ENCODE measurements around the gene LRRFIP1.

Gene LRRFIP1

DNA sequence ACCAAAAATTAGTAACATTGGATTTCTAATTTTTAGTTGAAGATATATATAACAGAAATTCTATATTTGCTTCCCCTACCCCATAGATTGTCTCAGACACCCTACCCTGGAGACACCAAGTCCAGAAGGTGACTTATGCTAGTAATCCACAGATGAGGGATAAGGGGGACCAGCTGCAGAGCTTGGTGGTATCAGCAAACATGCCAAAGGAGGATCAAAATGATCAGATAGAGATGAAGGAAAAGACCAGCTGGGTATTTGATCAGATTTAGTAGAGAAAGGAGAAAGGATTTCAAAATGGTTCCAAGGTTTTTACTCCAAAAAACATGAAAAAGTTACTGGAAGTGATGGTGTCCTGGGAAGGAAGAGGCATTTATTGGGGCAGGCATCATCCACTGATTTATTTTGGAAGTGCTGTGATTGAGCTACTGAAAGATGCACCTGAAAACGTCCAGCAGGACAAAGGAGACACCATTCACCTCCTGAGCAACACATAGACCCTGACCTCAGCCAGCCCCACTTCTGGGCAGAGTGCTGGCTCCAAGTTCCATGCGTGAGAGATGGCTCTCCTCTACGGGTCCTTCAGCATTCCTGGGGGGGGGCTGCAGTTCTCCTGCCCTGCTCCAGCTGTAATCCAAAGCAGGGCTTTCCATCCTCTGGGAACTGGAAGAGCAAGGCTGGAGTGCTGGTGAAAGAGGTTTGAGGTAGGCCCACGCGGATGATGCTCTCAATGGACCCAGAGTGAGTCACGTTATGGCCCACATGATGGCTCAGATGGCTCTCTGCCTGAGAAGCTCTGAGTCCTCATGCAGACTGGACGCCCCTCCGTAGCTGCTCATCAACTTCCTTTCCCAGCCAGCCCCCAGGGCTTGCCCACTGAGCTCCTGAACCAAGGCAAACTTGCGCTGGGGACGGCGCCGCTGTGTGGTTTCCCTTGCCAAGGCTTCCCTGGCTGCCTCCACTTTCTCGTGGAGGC lies 3.7 kb upstream of the LRRFIP1 start:
- DNase-seq: peak; percentile 40

DNA sequence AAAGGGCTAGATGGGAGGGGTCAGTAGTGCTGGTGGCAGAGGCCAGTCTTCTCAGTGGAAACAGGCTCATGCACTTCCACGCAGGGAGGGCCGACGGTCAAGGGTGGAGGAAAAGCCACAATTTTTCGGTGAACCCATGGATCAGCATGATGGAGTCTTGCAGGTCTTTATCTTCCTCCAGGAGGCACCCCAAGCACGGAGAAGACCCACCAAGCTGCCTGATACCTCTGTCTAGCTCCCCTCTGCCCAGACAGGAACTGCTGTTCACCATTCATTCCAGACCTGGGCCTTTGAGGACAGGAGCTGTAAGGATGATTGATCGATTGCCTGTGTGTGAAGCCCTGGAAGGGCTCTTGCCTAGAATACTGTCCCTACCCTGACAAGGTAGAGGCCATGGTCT lies 2.8 kb upstream of the LRRFIP1 start:
- no peak for DNase-seq

DNA sequence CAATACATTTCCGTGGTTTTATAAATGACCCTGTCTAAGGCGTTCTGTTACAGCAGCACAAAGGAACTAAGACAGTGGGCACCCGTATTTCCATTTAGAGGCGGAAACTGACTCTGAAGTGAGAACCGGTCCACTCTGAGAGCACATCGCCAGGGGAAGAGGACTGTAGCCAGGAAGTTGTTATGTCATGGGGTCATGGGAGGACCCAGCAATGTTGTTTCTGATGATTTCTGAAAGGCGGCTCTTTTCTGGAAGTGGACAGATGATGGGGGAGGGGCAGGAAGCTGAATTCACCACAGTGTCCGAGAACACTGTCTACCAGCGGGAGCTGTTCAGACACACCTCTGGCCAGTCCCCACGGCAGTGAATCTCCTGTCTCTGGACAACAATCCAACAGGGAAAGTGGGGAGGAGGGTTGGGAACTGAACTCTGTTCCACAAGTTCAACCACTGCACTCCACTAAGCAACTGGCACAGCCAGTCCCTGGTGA lies 2.1 kb upstream of the LRRFIP1 start:
- DNase-seq: no peak

DNA sequence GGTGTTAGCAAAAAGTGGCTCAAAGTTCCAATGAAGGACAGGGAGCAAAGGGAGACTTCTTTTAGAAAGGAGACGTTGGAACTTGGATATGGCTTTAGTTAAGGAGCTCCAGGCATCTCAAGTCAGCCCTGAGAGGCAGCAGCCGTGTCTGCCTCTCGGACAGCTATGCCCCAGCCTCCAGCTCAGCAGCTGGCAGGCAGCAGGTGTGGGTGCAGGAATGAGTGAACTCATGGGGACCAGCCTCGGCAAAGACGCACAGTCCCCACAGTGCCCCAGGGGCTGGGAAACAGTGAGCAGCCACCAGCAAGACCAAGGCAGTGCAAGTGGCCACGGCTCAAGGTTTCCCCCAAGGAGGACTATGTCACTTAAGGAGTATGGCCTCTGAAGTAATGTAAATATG lies 1.6 kb upstream of the LRRFIP1 start:
- no peak for DNase-seq

DNA sequence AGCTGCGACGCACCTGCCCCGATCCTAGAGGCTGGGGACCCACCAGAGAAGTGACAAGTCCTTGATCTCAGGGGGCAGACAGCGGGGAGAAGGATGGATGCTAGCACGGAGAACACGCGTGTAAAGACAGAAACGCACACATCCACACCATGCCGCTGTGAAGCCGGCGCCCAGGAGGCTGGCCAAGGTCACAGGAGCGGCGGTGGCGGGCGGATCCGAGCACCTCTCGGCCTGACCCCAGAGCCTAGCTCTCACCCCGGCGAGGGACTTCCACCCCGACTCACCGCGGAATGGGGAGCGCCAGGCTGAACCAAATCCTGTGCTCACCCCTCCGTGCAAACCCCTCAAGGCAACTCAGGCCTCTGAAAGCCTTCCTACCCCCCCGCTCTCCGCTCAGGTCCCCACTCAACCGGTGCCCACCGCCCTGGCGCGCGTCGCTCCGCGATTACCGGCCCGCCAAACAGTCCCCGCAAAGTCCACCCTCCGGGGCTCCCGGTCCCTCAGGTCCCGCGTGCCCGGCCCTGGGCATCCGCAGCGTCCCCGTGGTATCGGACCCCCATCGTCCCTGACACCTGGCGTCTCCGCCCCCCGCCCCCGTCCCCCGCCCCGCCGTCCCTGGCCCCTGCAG lies 460 bp upstream of the LRRFIP1 start:
- no peak for DNase-seq

DNA sequence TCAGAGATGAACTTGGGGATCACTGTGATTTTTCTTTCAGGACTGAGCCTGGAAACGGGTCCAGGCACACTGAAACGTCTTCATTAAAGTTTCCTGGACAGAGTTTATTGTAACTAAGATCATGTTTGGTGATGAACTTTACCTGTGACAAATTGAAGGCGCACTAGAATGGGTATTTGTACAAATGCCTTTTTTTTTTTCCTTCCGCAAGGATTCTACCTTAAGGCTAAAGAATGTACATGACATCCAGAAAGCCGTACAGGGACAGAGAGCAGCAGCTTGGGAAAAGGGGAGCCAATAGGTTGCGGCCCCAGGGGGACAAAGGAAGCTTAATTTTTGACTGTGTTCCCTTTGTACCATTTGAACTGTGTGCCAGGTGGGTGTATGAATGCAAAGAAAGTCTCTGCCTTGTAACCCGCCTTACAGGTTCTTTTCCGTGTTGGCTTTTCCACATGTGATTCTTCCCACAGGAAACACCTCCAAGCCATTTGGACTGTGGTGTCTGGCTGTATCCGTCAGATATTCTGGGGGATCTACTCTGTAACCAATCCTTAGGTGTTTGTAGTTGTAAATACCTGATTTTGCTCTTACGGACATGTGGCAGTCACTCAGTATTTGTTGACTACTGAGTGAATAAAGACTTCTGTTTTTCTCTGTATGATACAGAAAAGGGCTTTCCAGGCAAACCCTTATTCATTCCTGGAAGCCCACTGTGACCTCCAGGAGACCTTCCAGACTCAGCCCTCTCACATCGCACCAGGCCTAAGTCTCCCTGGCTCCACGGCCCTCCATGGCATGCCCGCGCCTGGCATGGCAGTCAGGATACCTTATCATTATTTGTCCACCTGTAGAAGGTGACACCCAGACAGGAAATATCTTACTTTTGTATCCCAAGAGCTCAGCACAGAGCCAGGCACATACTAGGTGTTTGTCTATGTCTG lies 1.1 kb downstream of the LRRFIP1 start:
- no peak for DNase-seq

DNA sequence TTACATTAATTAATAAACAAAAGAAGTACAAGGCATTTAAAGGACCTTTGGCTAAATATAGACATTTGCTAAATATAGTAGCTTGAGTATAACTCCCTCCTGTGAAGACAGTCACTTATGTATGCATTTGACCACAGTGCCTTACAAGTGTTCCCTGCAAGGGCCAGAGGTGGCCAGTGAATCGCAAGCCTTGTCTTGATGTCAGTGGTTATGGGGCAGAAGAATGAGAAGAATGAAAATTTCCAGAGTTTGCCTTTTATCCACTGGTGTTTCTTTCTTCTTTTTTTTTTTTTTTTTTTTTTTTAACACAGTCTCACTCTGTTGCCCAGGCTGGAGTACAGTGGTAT lies 1.8 kb downstream of the LRRFIP1 start:
- peak; percentile 30 for DNase-seq

DNA sequence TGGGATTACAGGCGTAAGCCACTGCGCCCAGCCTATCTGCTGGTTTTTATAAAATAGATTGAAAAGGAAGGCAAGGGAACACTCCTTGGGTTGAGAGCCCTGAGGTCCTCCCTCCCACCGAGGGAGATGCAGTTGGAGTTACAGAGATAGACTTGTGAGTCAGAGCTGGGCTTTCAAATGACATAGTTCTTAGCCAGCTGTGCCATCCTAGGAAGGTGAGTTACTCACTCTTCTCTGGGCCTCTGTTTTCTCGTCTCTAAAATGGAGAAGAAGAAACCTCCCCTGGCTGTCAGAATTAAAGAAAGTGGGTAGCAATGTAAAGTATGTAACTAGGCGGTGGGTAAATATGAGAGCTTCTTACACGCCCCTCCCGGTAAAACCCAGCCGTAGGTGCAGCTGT lies 2.4 kb downstream of the LRRFIP1 start:
- peak; percentile 45 for DNase-seq

DNA sequence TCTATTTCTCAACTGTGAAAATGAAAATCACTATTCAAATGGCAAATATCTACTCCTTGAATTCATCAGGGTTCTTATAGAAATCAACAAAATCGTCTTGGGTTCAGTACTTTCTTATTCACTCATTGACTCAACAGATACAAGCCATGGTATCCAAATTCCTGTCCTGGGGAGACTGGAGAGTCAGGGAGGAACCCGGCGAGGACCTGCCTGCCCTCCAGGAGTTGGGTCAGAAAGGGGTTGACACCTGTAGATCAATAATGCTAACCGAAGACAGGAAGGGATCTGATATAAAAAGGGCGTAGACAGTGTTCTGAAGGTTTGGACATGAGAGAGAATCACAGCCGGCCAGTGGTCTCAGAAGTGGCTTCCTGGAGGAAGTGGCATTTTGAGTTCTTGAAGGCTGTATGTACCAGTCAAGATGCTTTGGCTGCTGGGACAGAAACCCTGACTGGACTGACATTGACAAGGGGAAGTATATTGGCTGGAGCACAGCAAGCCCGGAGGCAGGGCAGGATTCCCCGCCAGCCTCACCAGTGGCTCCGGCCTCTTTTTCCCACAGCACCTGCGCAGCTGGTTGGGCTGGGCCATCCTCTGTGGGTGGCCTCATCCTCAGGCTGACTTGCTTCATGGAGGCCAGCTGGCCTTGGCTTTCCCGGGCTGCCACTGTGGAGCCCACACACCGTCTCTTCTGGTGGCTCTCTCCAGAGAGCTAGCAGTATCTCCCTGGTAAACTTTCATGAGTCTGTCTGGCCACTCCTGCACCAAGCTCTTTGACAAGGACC lies 3.0 kb downstream of the LRRFIP1 start:
- DNase-seq: no peak

DNA sequence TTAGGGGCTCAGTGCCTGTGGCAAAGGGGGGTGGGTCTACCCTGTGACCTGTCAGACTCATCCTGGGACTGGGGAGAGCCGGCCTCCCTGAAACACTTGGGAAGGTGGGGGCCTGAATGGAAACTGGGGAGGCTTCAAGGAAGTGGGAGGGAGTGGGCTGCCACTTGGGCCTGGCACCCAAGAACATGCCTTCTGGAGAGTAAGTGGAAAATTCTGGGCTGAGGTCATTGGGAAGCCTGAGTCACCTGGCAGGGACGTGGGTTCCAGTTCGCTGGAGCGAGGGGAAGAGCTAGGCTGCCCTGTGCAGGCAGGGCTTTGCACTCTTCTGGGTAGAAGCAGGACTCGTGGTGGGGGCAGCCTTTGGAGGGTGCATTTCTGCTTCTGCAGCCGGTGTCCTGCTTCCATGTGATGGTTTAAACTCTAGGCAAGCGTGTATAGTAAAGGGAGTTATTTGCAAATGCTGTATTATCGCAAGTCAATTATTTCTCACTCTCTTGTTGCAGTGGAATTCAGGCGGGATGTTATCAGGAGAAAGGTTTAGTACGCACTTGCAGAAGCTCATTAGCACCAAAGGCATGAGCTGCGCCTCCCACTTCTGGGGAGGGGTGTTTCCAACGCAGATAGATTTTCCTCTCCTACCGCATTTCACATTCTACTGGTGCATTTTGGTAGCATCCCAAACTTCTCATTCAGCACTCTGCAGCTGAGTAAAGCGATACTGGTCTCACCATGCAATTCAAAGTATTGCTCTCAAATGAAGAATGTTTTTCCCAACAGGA lies 3.8 kb downstream of the LRRFIP1 start:
- DNase-seq: no peak

DNA sequence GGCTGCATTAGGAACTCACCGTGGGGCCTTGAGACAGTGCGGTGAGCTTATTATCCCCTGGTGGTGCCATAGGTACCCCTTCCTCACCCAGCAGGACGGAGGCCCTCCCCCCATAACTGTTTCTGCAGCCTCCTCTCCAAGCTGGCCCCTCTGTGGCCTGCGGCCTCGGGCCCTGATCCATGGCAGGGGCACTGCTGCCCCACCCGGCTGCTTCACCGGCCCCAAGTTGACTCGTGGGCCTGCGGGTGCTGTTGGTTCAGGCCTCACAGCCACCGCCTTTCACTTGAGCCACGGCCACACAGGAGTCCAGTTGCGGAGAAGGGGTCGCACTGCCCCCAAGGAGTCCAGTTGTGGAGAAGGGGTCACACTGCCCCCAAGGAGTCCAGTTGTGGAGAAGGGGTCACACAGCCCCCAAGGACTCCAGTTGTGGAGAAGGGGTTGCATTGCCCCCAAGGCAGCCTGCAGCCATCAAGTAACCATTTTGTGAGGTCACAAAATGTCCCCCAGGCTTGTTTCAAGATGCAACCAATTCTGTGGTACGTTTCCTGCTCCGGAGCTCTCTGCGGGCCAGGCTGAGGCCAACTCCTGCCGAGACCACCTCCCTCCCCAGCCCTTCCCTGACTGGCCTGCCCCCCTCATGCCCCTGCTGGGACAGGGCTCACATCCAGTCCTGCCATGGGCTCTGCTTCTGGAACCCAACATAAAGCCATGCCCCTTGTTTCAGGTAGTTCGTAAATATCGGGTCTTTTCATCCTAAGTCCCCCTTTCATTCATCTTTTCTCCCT lies 4.6 kb downstream of the LRRFIP1 start:
- DNase-seq: no peak

DNA sequence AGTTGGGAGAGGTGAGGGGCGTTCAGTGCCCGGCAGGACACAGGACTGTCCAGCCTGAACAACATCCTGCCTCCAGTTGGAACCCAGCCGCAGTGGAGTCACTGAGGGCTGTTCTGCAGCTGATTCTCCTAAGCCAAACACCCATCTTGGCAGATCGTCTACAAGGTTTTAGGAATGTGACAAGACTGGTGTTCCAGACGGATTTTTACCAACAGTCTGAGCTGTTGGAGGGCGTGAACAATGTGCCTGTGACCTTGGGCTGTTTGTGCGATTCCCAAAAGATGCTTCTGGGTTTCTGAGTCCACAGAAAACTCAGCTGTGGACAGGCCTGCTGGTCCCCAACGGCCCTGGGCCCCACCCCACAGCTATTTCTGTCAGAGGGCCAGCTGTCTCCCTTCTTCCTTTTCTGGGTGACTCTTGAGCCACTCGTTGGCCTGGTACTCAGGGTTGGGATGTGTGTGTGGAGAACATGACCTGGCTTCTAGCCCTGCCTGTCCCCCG lies 5.7 kb downstream of the LRRFIP1 start:
- DNase-seq: no peak

DNA sequence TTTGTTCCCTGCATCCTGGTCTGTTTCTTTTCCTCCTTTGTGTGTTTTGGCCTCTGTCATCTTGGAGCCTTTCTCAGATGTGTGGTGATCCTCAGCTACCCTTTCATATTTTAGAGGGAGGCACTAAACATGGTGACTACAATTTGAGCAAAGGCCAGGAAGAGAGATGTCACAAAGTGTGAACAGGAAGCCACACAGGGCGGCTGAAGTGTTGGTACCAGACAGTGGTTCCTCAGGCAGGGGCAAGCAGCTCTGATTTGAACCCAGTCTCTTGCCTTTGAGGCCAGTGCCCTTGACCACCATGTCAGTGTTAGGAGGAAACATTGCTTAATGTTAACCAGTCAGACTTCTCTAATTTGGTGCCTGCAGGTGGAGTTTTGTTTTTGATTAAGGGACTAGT lies 9.2 kb downstream of the LRRFIP1 start:
- DNase-seq: no peak

DNA sequence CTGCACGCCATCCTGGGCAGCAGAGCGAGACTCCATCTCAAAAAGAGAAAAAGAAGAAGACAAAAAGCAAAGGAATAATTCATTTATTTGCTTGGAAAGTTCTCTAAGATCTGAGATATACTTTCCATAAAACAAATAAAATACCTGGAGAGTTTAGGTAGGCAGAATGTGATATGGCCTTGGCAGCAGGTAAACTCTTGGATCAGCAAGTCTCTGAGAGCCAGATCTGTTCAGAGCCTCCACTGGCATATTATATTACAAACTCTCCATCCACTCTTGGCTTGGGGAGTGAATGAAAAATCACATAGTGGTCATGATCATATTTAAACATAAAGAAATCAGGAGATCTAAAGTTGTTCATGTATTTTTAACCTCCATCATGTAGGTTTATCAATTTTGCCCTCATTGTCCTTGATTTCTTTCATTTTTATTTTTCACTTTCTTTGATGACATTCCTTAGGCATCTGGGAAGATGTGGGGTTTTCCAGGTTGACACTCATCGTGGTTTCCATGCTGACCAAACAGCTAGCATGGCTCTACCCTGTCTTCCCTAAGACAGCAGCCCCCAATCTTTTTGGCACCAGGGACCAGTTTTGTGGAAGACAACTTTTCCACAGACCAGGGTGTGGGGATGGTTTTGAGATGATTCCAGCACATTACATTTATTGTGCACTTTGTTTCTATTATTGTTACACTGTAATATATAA lies 10.2 kb downstream of the LRRFIP1 start:
- no peak for DNase-seq

DNA sequence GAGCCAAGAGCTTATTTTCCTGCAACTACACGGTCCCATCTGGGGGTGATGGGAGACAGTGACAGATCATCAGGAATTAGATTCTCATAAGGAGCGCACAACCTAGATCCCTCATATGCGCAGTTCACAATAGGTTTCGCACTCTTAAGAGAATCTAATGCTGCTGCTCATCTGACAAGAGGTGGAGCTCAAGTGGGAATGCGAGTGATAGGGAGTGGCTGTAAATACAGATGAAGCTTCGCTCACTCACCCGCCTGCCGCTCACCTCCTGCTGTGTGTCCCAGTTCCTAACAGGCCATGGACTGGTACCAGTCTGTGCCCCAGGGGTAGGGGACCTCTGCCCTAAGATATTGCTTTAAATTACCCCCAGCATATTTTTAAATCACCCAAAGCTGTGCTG lies 10.8 kb downstream of the LRRFIP1 start:
- DNase-seq: no peak

DNA sequence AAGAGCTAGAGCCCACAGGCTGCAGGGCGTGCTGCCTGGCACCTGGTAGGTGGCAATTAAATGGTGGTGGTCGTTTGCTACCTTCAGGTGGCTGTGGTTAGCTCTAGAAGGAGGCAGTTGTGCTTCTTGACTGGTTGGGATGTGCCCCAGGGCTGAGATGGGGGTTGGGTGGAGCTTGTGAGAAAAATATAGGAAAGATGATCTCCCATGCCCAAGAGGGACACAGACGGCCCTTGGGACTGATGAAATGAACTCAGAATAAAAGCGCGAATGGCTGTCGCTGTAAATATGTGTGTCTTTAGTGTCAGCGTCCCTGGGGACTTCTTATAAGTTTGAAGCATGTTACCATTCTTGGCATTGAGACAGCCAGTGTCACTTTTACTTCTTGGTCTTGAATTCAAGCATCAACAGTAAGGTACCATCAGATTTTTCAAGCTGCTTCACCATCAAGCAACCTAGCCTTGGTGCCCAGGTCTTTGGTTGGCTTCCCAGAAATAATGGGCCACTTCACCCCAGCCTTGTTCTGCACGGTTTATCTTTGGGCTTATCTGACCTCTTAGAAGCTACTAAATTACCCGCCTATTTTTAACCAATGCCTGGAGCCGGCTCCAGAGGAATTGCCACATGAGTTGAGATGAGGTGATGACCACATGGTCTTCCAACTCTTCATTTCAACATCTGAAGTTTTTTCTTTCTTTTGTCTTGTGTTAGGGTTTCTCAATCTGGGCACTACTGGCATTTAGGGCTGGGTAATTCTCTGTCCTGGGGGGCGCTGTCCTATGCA lies 11.9 kb downstream of the LRRFIP1 start:
- no peak for DNase-seq

DNA sequence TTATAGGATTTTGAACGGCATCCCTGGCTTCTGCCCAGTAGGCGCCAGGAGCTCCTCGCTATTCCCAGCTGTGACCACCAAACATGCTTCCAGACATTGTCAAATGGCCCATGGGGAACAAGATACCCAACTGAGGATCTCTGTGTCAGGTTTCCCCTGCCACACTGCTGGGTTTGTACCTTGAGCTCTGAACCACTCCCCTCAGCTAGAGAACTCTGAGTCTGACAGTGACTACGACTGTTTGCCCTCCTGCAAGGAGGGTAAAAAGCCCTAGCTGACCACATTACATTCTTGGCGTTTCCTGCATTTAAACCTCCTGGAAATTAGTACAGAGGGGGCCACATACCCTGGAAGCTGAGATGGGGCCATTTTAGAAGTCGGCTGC lies 12.4 kb downstream of the LRRFIP1 start:
- DNase-seq: peak; percentile 27

DNA sequence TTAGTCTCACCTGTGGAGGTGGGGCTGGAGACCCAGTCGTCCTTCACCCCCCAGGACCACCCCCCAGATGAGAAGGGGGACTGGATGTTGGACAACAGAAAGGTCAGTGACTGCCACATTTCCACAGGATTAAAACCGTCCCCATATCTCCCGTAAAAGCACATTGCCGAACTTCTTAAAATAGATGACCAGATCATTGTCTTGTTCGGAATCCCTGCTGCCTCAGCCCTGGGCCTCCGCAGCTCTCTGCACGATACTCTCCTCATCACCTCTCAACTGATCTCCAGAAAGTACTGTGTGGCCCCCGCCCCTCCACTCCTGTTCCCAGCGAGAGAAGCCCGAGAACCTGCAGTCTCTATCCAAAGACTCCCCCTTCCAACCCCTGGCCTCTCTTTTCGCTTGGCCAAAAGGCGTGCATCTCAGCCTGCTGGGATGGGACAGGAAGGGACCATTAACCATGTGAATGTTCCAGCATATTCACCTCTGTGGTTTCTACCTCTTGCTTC lies 13.2 kb downstream of the LRRFIP1 start:
- no peak for DNase-seq

Data from fibroblast of upper back skin (primary cell).